ENCODE results near the gene WDR27.

WDR27 gene

DNA sequence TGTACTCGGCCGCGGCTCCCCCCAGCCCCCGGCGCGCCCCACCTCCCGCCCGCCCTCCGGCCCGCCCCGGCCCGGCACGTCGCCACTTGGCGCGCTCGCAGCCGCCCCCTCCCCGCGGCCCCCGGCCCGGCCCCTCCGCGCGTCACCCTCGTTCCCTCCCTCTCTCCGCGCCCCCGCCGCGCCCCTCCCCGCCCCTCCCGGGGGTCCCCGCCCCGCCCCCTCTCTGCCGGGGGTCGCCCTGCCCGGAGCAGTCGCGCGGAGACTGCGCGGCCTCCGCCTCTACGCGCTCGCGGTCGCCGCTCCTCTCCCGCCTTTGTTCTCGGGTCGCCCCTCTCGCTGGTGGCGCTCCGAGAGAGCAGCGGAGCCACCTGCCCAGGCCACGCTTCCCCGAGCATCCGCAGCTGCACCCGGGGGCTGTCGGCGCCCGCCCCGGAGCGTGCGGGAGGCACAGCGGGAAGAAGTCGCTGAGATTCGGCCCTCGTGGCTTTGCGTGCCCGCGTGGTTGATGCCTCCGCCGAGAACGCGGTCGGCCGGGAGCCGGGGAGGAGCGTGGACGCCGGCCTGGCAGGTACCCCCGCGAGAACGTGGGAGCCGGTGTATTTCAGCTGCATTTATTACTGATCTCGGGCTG lies 22.8 kb upstream of the WDR27 start, which contains the start of gene PHF10:
PHF10 (minus strand) TSS at position 7 of the 631 bp plus-strand sequence. CDS start 569 bp downstream, outside the sequence.
- peak within 1 kb of the TSS; percentile 97 for H3K56ac ChIP-seq (ENCODE audit: low read length)
- peak within 1 kb of the TSS; percentile 91 for H2BK5ac ChIP-seq (ENCODE audit: low read length)
- H2BK15ac ChIP-seq (replicated peaks; ENCODE audit: low read depth): peak within 1 kb of the TSS; percentile 64
- peak within 1 kb of the TSS; percentile 96 for H3K9ac ChIP-seq (ENCODE audit: low read length)
- H3K18ac ChIP-seq (ENCODE audit: low read length): peak within 1 kb of the TSS; percentile 100
- no peaks in the 10 kb centered on the region for H3K4me1 ChIP-seq (ENCODE audit: control insufficient read depth, low read depth, low read length)
- H3K27ac ChIP-seq (ENCODE audit: low read depth, low read length): peak within 1 kb of the TSS; percentile 98
- peaks cover 5% of the 10 kb centered on the region for H3K79me1 ChIP-seq (ENCODE audit: low read length)
- H3K36me3 ChIP-seq (ENCODE audit: control insufficient read depth, insufficient read depth, low read length): no peaks in the 10 kb centered on the region
- DNase-seq: peak; percentile 76
- no CpG with 5 or more reads among the region's 89 CpGs for WGBS (ENCODE audit: extremely low coverage, insufficient coverage, low lambda C conversion rate)
- H2AK5ac ChIP-seq (ENCODE audit: low read length): no peak within 1 kb of the TSS
- peak within 1 kb of the TSS; percentile 95 for H3K23ac ChIP-seq (ENCODE audit: low read length)
- H3K79me2 ChIP-seq (ENCODE audit: control insufficient read depth, insufficient read depth, low read length): peaks cover 24% of the 10 kb centered on the region
- no peak within 1 kb of the TSS for H4K5ac ChIP-seq (ENCODE audit: low read length)
- peak within 1 kb of the TSS; percentile 98 for H4K8ac ChIP-seq (ENCODE audit: low read depth, low read length)
- H3K27me3 ChIP-seq (ENCODE audit: insufficient read depth, low read length, poor library complexity): no peaks in the 10 kb centered on the region
- H3K4ac ChIP-seq (ENCODE audit: low read depth, low read length): peak within 1 kb of the TSS; percentile 97
- peak within 1 kb of the TSS; percentile 90 for H3K4me3 ChIP-seq (ENCODE audit: low read length)
- peak within 1 kb of the TSS; percentile 95 for H2BK120ac ChIP-seq (ENCODE audit: low read depth, low read length)
- H3K4me2 ChIP-seq (ENCODE audit: low read length): peak within 1 kb of the TSS; percentile 60

DNA sequence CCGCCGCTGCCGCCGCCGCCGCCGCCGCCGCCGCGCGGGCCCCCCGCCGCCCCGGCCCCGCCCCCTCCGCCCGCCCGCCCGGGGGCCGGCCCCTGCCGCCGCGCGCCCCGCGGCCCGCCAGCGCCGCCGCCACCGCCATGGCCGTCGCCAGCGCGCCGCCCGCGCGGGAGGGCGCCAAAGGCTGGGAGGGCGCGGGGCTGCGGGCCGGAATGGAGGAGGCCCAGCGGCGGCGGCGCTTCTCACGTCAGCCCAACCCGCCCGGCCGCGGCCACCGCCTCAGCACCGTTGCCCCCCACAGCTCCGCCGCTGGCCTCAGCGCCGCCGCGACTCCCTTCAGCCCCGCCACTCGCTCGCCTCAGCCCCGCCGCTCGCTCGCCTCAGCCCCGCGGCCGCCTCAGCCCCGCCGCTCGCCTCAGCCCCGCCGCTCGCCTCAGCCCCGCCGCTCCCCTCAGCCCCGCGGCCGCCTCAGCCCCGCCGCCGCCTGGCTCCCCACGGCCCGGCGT lies 22.2 kb upstream of the WDR27 start:
- Histone ChIP-seq H3K4me1 (ENCODE audit: control insufficient read depth, low read depth, low read length) (no peaks in the 10 kb centered on the region), H2AK5ac (ENCODE audit: low read length) (no peak overlapping the region), H3K18ac (ENCODE audit: low read length) (peak overlapping the region; percentile 100), H3K56ac (ENCODE audit: low read length) (peak overlapping the region; percentile 90), H3K9ac (ENCODE audit: low read length) (peak overlapping the region; percentile 79), H3K27ac (ENCODE audit: low read depth, low read length) (peak overlapping the region; percentile 96), H3K36me3 (ENCODE audit: control insufficient read depth, insufficient read depth, low read length) (no peaks in the 10 kb centered on the region), H3K4me2 (ENCODE audit: low read length) (no peak overlapping the region), H3K23ac (ENCODE audit: low read length) (no peak overlapping the region), H3K27me3 (ENCODE audit: insufficient read depth, low read length, poor library complexity) (no peaks in the 10 kb centered on the region), H2BK5ac (ENCODE audit: low read length) (no peak overlapping the region), H3K79me2 (ENCODE audit: control insufficient read depth, insufficient read depth, low read length) (peaks cover 28% of the 10 kb centered on the region), H3K4ac (ENCODE audit: low read depth, low read length) (peak overlapping the region; percentile 97), H2BK120ac (ENCODE audit: low read depth, low read length) (peak overlapping the region; percentile 95), H3K79me1 (ENCODE audit: low read length) (peaks cover 7% of the 10 kb centered on the region), H3K4me3 (ENCODE audit: low read length) (peak overlapping the region; percentile 42), H4K5ac (ENCODE audit: low read length) (no peak overlapping the region), H2BK15ac (replicated peaks; ENCODE audit: low read depth) (peak overlapping the region; percentile 64), H4K8ac (ENCODE audit: low read depth, low read length) (peak overlapping the region; percentile 98)
- peak; percentile 52 for DNase-seq
- WGBS (ENCODE audit: extremely low coverage, insufficient coverage, low lambda C conversion rate): no CpG with 5 or more reads among the region's 89 CpGs

DNA sequence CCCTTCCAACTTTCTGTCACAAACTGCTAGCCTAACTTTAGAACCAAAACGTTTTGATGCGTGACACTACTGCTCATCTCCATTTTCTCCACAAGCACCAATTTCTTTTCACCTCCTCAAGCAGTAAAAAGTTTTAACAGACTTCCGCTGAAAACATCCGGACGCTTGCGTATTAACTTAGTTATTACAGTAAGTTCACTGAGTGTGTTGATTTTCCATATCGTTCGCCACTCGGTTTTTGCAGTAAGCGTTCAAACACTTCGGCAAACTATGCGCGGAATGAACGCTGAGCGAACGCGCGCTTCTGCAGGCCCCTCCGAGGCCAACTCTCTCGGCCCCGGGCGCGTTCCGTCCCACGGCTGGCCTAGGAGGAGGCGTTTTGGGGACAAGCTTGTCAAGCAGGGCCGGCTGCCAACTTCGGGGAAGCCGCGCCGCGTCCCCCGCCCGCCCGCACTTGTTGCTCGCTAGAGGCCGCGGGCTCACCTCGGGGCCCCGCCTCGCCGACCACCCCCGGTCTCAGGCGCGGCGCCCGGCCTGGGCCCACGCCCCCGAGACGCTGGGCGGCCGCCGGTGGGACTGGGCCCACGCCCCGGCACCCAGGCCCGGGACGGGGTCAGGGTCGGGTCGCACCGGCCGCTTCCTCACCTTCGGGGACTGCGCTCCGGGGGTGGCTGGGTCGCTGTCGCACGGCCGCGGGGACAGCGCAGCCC lies 21.5 kb upstream of the WDR27 start:
- Histone ChIP-seq H3K18ac (ENCODE audit: low read length) (peak overlapping the region; percentile 100), H3K23ac (ENCODE audit: low read length) (peak overlapping the region; percentile 67), H3K79me1 (ENCODE audit: low read length) (peaks cover 7% of the 10 kb centered on the region), H4K5ac (ENCODE audit: low read length) (no peak overlapping the region), H3K27me3 (ENCODE audit: insufficient read depth, low read length, poor library complexity) (no peaks in the 10 kb centered on the region), H3K4ac (ENCODE audit: low read depth, low read length) (peak overlapping the region; percentile 97), H3K4me1 (ENCODE audit: control insufficient read depth, low read depth, low read length) (no peaks in the 10 kb centered on the region), H2BK5ac (ENCODE audit: low read length) (no peak overlapping the region), H3K4me3 (ENCODE audit: low read length) (peak overlapping the region; percentile 90), H3K79me2 (ENCODE audit: control insufficient read depth, insufficient read depth, low read length) (peaks cover 30% of the 10 kb centered on the region), H3K27ac (ENCODE audit: low read depth, low read length) (peak overlapping the region; percentile 88), H3K4me2 (ENCODE audit: low read length) (peak overlapping the region; percentile 47), H2AK5ac (ENCODE audit: low read length) (no peak overlapping the region), H2BK120ac (ENCODE audit: low read depth, low read length) (peak overlapping the region; percentile 8), H3K56ac (ENCODE audit: low read length) (peak overlapping the region; percentile 78), H3K9ac (ENCODE audit: low read length) (peak overlapping the region; percentile 60), H2BK15ac (replicated peaks; ENCODE audit: low read depth) (no peak overlapping the region), H3K36me3 (ENCODE audit: control insufficient read depth, insufficient read depth, low read length) (no peaks in the 10 kb centered on the region), H4K8ac (ENCODE audit: low read depth, low read length) (no peak overlapping the region)
- peak; percentile 79 for DNase-seq
- WGBS (ENCODE audit: extremely low coverage, insufficient coverage, low lambda C conversion rate): no CpG with 5 or more reads among the region's 70 CpGs

DNA sequence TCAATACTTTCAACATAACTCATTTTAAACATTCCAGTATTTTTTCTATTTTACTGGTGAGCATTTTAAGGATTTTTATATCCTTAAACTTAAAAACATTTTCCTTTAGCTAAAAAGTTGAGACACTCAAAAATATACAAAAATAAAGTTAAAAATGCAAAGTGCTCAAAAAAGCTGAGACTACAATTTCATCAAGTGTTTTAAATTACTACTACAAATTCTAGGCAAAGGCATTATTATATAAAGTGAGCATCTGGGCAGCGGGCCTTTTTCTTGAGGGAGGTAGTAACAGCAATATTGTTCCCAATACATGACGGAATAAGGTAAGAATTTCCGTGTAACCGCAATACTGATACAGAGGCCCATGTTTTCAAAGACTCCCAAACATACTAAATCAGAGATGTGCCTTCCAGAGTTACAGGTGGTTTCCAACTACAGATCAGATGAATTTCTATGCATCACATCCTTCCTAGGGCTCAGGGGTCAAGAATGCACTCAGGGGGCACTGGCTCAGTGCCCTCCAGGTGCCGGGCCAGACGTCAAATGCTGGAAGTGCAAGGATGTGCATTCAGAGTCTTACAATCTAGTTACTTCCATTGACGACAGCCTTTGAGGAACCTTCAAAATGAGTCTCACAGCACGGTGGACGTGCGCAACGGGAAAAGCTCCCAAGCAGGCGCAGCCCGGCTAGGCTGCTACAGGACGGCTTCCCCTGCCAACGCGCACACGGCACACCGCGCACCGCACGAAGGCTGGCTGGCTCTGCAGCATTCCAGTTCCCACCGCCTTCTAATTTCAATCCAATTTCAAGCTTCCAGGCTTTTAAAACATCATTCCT lies 20.8 kb upstream of the WDR27 start:
- Histone ChIP-seq H3K79me1 (ENCODE audit: low read length) (peaks cover 9% of the 10 kb centered on the region), H3K18ac (ENCODE audit: low read length) (no peak overlapping the region), H4K8ac (ENCODE audit: low read depth, low read length) (no peak overlapping the region), H2BK15ac (replicated peaks; ENCODE audit: low read depth) (no peak overlapping the region), H3K23ac (ENCODE audit: low read length) (no peak overlapping the region), H4K5ac (ENCODE audit: low read length) (no peak overlapping the region), H3K56ac (ENCODE audit: low read length) (peak overlapping the region; percentile 78), H3K9ac (ENCODE audit: low read length) (peak overlapping the region; percentile 60), H3K4me1 (ENCODE audit: control insufficient read depth, low read depth, low read length) (no peaks in the 10 kb centered on the region), H3K27me3 (ENCODE audit: insufficient read depth, low read length, poor library complexity) (no peaks in the 10 kb centered on the region), H3K4me2 (ENCODE audit: low read length) (peak overlapping the region; percentile 47), H3K27ac (ENCODE audit: low read depth, low read length) (no peak overlapping the region), H3K36me3 (ENCODE audit: control insufficient read depth, insufficient read depth, low read length) (no peaks in the 10 kb centered on the region), H2BK5ac (ENCODE audit: low read length) (no peak overlapping the region), H3K79me2 (ENCODE audit: control insufficient read depth, insufficient read depth, low read length) (peaks cover 32% of the 10 kb centered on the region), H2AK5ac (ENCODE audit: low read length) (no peak overlapping the region), H3K4ac (ENCODE audit: low read depth, low read length) (no peak overlapping the region), H2BK120ac (ENCODE audit: low read depth, low read length) (no peak overlapping the region), H3K4me3 (ENCODE audit: low read length) (peak overlapping the region; percentile 90)
- no CpG with 5 or more reads among the region's 22 CpGs for WGBS (ENCODE audit: extremely low coverage, insufficient coverage, low lambda C conversion rate)
- DNase-seq: peak; percentile 51

DNA sequence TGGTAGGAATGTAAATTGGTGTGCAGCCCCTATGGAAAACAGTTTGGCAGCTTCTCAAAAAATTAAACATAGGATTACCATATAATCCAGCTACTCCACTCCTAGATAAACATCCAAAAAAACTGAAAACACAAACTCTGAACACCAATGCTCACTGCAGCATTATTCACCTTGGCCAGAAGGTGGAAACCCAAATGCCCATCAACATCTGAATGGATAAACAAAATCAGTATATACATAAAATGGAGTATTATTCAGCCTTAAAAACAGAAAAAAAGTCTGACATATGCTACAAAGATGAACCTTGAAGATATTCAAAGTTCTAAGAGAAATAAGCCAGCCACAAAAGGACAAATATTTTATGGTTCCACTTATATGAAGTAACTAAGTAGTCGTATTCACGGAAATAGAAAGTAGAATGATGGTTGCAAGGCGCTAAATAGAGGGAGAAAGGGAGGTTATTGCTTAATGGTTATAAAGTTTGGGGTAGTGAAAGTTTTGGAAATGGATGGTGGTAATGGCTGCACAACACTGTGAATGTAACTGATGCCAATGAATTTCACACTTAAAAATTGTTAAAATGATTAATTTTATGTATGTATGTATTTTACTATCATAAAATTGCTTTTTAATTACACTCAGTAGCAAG lies 18.5 kb upstream of the WDR27 start:
- no peak overlapping the region for H2AK5ac ChIP-seq (ENCODE audit: low read length)
- no peak for DNase-seq
- H3K23ac ChIP-seq (ENCODE audit: low read length): no peak overlapping the region
- no peak overlapping the region for H3K9ac ChIP-seq (ENCODE audit: low read length)
- no peak overlapping the region for H3K56ac ChIP-seq (ENCODE audit: low read length)
- no peak overlapping the region for H2BK15ac ChIP-seq (replicated peaks; ENCODE audit: low read depth)
- no peak overlapping the region for H3K4me3 ChIP-seq (ENCODE audit: low read length)
- H3K36me3 ChIP-seq (ENCODE audit: control insufficient read depth, insufficient read depth, low read length): no peaks in the 10 kb centered on the region
- no peak overlapping the region for H4K5ac ChIP-seq (ENCODE audit: low read length)
- no peak overlapping the region for H3K18ac ChIP-seq (ENCODE audit: low read length)
- no peak overlapping the region for H3K27ac ChIP-seq (ENCODE audit: low read depth, low read length)
- no peak overlapping the region for H3K4me2 ChIP-seq (ENCODE audit: low read length)
- no peak overlapping the region for H4K8ac ChIP-seq (ENCODE audit: low read depth, low read length)
- no peaks in the 10 kb centered on the region for H3K27me3 ChIP-seq (ENCODE audit: insufficient read depth, low read length, poor library complexity)
- H2BK120ac ChIP-seq (ENCODE audit: low read depth, low read length): no peak overlapping the region
- no peaks in the 10 kb centered on the region for H3K4me1 ChIP-seq (ENCODE audit: control insufficient read depth, low read depth, low read length)
- no peak overlapping the region for H2BK5ac ChIP-seq (ENCODE audit: low read length)
- no peak overlapping the region for H3K4ac ChIP-seq (ENCODE audit: low read depth, low read length)
- peaks cover 32% of the 10 kb centered on the region for H3K79me2 ChIP-seq (ENCODE audit: control insufficient read depth, insufficient read depth, low read length)
- peaks cover 9% of the 10 kb centered on the region for H3K79me1 ChIP-seq (ENCODE audit: low read length)
- WGBS (ENCODE audit: extremely low coverage, insufficient coverage, low lambda C conversion rate): 100% methylated on average over 1 of the region's 3 CpGs
